HL-60 (cell line): ENCODE measurements around the gene ITGA8.

ENCODE experiments used
- GABPA ChIP-seq: IDR thresholded peaks from 2 replicates; pipeline ENCODE4 v1.6.1; 2012; ENCODE audit warnings: low read depth
- TF ChIP-seq, protein P1 (sequence below): IDR thresholded peaks from one replicate; pipeline ENCODE4 v1.5.1; 2011; ENCODE audit warnings: low read length, control low read depth, inconsistent platforms; ENCODE audit not compliant: insufficient read depth
- TF ChIP-seq, protein P2 (sequence below): IDR thresholded peaks from 2 replicates; pipeline ENCODE4 v1.6.1; 2012; ENCODE audit warnings: low read depth; ENCODE audit not compliant: insufficient replicate concordance

DNA sequence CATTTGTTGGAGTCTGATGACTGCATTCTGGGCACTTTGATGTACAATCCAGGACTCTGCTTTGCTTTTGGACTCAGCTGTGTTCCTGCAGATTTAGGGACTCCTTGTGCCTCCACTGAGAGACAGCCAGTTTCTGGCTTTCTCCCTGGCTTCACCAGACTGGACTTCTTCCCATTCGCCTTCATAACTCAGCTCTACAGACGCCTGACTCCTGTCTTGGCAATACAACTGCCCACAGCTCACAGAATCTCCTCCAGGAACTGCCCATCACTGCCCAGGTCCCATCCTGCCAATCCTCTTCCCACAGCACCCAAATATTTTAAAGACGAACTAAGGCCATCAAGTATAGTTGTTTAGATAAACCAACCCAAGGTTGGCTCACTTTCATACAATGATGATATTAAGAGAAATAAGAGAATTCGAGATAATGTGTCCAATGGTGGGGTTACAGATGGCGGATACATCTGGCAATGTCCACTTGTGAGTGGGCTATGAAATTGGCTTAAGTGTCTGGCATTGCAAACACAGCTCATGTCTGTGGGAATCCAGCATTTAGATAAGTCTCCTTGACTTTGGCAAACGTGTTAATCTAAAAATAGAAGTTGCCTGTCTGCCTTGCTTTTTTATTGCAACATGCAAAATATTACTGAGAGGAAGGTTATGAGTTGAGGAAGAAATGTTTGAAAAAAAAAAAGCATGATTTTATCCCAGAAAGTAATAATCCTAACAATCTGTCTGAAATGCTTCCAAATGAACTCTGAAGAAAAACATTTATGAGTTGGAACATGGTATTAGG is 95.1 kb downstream of the ITGA8 start:
- TF ChIP-seq, protein P1, sequence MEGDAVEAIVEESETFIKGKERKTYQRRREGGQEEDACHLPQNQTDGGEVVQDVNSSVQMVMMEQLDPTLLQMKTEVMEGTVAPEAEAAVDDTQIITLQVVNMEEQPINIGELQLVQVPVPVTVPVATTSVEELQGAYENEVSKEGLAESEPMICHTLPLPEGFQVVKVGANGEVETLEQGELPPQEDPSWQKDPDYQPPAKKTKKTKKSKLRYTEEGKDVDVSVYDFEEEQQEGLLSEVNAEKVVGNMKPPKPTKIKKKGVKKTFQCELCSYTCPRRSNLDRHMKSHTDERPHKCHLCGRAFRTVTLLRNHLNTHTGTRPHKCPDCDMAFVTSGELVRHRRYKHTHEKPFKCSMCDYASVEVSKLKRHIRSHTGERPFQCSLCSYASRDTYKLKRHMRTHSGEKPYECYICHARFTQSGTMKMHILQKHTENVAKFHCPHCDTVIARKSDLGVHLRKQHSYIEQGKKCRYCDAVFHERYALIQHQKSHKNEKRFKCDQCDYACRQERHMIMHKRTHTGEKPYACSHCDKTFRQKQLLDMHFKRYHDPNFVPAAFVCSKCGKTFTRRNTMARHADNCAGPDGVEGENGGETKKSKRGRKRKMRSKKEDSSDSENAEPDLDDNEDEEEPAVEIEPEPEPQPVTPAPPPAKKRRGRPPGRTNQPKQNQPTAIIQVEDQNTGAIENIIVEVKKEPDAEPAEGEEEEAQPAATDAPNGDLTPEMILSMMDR: no peak
- TF ChIP-seq GABPA: no peak
- TF ChIP-seq, protein P2, sequence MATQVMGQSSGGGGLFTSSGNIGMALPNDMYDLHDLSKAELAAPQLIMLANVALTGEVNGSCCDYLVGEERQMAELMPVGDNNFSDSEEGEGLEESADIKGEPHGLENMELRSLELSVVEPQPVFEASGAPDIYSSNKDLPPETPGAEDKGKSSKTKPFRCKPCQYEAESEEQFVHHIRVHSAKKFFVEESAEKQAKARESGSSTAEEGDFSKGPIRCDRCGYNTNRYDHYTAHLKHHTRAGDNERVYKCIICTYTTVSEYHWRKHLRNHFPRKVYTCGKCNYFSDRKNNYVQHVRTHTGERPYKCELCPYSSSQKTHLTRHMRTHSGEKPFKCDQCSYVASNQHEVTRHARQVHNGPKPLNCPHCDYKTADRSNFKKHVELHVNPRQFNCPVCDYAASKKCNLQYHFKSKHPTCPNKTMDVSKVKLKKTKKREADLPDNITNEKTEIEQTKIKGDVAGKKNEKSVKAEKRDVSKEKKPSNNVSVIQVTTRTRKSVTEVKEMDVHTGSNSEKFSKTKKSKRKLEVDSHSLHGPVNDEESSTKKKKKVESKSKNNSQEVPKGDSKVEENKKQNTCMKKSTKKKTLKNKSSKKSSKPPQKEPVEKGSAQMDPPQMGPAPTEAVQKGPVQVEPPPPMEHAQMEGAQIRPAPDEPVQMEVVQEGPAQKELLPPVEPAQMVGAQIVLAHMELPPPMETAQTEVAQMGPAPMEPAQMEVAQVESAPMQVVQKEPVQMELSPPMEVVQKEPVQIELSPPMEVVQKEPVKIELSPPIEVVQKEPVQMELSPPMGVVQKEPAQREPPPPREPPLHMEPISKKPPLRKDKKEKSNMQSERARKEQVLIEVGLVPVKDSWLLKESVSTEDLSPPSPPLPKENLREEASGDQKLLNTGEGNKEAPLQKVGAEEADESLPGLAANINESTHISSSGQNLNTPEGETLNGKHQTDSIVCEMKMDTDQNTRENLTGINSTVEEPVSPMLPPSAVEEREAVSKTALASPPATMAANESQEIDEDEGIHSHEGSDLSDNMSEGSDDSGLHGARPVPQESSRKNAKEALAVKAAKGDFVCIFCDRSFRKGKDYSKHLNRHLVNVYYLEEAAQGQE: no peak
